ENCODE results near the gene MIB1.

The MIB1 gene

DNA sequence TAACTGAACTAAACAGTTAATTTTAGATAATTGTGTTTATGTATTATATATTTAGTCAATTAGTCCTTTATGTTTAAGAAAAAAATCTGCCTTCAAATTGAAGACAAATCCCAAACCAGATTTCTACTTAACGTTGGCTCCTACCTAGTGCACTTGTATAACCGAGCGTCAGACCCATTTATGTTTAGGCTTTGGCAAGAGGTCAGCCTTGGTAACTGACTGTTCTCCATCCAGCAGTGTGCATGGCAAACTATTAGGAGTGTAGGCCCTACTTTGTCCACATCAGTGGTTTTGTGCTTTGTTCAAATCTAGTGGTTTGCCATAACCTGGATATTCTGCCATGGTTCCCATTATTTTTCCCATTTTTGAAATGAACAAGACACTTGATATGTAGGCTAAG, 114.8 kb downstream of the MIB1 start:
- H3K4me1 ChIP-seq (ENCODE audit: control insufficient read depth, insufficient read depth, low read length), result no peaks in the 10 kb centered on the region
- H3K4me3 ChIP-seq (ENCODE audit: low read depth, low read length), result no peak overlapping the region
- H3K9me3 ChIP-seq (ENCODE audit: control insufficient read depth, insufficient read depth, low read depth, low read length), result no peaks in the 10 kb centered on the region
- no peak overlapping the region for H3K27ac ChIP-seq (ENCODE audit: extremely low read depth, low read depth, low read length)
- peaks cover 28 to 49% of the 10 kb centered on the region in 2 experiments for H3K36me3 ChIP-seq (ENCODE audit: control insufficient read depth in 2 of 2, insufficient read depth in 1 of 2, low read length in 2 of 2)
- no peak for TF ChIP-seq SP7 (tag by site-specific recombination; IDR thresholded peaks at IDR 0.05)
- TF ChIP-seq ZNF324 (tag by site-specific recombination; IDR thresholded peaks at IDR 0.05), result no peak
- TF ChIP-seq ZNF521 (tag by site-specific recombination; IDR thresholded peaks at IDR 0.05), result no peak
- TF ChIP-seq ZNF530 (tag by site-specific recombination; IDR thresholded peaks at IDR 0.05; ENCODE audit: low read depth), result no peak
- TF ChIP-seq ZNF292 (tag by site-specific recombination; IDR thresholded peaks at IDR 0.05; ENCODE audit: borderline replicate concordance, low read depth), result no peak
- no peak for TF ChIP-seq ZNF560 (tag by site-specific recombination; IDR thresholded peaks at IDR 0.05; ENCODE audit: borderline replicate concordance)
- no peak for TF ChIP-seq SCRT1 (tag by site-specific recombination; IDR thresholded peaks at IDR 0.05; ENCODE audit: borderline replicate concordance)
- TF ChIP-seq, protein P1, sequence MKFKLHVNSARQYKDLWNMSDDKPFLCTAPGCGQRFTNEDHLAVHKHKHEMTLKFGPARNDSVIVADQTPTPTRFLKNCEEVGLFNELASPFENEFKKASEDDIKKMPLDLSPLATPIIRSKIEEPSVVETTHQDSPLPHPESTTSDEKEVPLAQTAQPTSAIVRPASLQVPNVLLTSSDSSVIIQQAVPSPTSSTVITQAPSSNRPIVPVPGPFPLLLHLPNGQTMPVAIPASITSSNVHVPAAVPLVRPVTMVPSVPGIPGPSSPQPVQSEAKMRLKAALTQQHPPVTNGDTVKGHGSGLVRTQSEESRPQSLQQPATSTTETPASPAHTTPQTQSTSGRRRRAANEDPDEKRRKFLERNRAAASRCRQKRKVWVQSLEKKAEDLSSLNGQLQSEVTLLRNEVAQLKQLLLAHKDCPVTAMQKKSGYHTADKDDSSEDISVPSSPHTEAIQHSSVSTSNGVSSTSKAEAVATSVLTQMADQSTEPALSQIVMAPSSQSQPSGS (tag by site-specific recombination; IDR thresholded peaks at IDR 0.05; ENCODE audit: low read depth), result no peak
- TF ChIP-seq BCL11B (tag by site-specific recombination; IDR thresholded peaks at IDR 0.05; ENCODE audit: low read depth), result no peak
- no peak for TF ChIP-seq ZNF664 (tag by site-specific recombination; IDR thresholded peaks at IDR 0.05)
- ChIA-PET POLR2A (no interaction called here), CTCF (no interaction called here)

DNA sequence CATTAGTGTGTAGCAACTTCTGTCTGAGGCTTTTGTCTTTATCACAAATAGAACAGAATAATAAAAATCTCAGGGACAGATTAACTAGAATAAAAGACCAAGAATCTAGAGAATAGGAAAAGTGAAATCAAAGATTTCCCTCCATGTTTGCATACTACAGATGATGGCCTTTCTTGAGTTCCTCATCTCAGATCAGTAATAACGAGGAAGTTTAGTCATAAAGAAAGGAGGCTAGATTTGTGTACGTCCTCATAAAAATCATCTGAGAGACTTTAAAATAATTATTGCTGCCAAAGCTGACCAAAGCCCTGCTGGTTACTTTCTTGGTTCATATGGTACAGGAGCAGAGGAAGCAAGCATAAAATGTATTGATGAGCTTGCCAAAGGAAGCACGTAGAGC, 117.3 kb downstream of the MIB1 start:
- H3K27ac ChIP-seq (ENCODE audit: extremely low read depth, low read depth, low read length), result no peak overlapping the region
- ChIA-PET CTCF (no interaction called here), POLR2A (no interaction called here)
- H3K9me3 ChIP-seq (ENCODE audit: control insufficient read depth, insufficient read depth, low read depth, low read length), result no peaks in the 10 kb centered on the region
- peaks cover 40 to 61% of the 10 kb centered on the region in 2 experiments for H3K36me3 ChIP-seq (ENCODE audit: control insufficient read depth in 2 of 2, insufficient read depth in 1 of 2, low read length in 2 of 2)
- no peaks in the 10 kb centered on the region for H3K4me1 ChIP-seq (ENCODE audit: control insufficient read depth, insufficient read depth, low read length)
- H3K4me3 ChIP-seq (ENCODE audit: low read depth, low read length), result no peak overlapping the region
- TF ChIP-seq, protein P2, sequence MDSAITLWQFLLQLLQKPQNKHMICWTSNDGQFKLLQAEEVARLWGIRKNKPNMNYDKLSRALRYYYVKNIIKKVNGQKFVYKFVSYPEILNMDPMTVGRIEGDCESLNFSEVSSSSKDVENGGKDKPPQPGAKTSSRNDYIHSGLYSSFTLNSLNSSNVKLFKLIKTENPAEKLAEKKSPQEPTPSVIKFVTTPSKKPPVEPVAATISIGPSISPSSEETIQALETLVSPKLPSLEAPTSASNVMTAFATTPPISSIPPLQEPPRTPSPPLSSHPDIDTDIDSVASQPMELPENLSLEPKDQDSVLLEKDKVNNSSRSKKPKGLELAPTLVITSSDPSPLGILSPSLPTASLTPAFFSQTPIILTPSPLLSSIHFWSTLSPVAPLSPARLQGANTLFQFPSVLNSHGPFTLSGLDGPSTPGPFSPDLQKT (IDR thresholded peaks at IDR 0.05; ENCODE audit: borderline replicate concordance, low read depth, low read length), result no peak
- TF ChIP-seq ZNF776 (tag by site-specific recombination; IDR thresholded peaks at IDR 0.05; ENCODE audit: borderline replicate concordance), result no peak
- TF ChIP-seq RBAK (tag by site-specific recombination; IDR thresholded peaks at IDR 0.05), result no peak
- TF ChIP-seq IKZF3 (tag by site-specific recombination; IDR thresholded peaks at IDR 0.05), result no peak
- no peak for TF ChIP-seq PRDM1 (tag by site-specific recombination; IDR thresholded peaks at IDR 0.05)
- TF ChIP-seq ZNF19 (tag by site-specific recombination; IDR thresholded peaks at IDR 0.05; ENCODE audit: low read depth), result no peak
- no peak for TF ChIP-seq ZNF585B (tag by site-specific recombination; IDR thresholded peaks at IDR 0.05)
- TF ChIP-seq, protein P3, sequence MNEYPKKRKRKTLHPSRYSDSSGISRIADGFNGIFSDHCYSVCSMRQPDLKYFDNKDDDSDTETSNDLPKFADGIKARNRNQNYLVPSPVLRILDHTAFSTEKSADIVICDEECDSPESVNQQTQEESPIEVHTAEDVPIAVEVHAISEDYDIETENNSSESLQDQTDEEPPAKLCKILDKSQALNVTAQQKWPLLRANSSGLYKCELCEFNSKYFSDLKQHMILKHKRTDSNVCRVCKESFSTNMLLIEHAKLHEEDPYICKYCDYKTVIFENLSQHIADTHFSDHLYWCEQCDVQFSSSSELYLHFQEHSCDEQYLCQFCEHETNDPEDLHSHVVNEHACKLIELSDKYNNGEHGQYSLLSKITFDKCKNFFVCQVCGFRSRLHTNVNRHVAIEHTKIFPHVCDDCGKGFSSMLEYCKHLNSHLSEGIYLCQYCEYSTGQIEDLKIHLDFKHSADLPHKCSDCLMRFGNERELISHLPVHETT (tag by site-specific recombination; IDR thresholded peaks at IDR 0.05), result no peak
- no peak for TF ChIP-seq GLIS1 (tag by site-specific recombination; IDR thresholded peaks at IDR 0.05)
- TF ChIP-seq SALL2 (tag by site-specific recombination; IDR thresholded peaks at IDR 0.05; ENCODE audit: borderline replicate concordance), result no peak
- TF ChIP-seq ZIC2 (tag by site-specific recombination; IDR thresholded peaks at IDR 0.05), result no peak
- no peak for TF ChIP-seq ZNF560 (tag by site-specific recombination; IDR thresholded peaks at IDR 0.05; ENCODE audit: borderline replicate concordance)
- TF ChIP-seq ZNF202 (tag by site-specific recombination; IDR thresholded peaks at IDR 0.05; ENCODE audit: borderline replicate concordance), result no peak
- no peak for TF ChIP-seq ZNF626 (tag by site-specific recombination; IDR thresholded peaks at IDR 0.05)
- TF ChIP-seq ZNF561 (tag by site-specific recombination; IDR thresholded peaks at IDR 0.05; ENCODE audit: borderline replicate concordance), result no peak
- TF ChIP-seq ZNF670 (tag by site-specific recombination; IDR thresholded peaks at IDR 0.05; ENCODE audit: low read depth), result no peak
- TF ChIP-seq, protein P4, sequence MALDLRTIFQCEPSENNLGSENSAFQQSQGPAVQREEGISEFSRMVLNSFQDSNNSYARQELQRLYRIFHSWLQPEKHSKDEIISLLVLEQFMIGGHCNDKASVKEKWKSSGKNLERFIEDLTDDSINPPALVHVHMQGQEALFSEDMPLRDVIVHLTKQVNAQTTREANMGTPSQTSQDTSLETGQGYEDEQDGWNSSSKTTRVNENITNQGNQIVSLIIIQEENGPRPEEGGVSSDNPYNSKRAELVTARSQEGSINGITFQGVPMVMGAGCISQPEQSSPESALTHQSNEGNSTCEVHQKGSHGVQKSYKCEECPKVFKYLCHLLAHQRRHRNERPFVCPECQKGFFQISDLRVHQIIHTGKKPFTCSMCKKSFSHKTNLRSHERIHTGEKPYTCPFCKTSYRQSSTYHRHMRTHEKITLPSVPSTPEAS (tag by site-specific recombination; IDR thresholded peaks at IDR 0.05), result no peak
- TF ChIP-seq, protein P5, sequence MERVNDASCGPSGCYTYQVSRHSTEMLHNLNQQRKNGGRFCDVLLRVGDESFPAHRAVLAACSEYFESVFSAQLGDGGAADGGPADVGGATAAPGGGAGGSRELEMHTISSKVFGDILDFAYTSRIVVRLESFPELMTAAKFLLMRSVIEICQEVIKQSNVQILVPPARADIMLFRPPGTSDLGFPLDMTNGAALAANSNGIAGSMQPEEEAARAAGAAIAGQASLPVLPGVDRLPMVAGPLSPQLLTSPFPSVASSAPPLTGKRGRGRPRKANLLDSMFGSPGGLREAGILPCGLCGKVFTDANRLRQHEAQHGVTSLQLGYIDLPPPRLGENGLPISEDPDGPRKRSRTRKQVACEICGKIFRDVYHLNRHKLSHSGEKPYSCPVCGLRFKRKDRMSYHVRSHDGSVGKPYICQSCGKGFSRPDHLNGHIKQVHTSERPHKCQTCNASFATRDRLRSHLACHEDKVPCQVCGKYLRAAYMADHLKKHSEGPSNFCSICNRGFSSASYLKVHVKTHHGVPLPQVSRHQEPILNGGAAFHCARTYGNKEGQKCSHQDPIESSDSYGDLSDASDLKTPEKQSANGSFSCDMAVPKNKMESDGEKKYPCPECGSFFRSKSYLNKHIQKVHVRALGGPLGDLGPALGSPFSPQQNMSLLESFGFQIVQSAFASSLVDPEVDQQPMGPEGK (tag by site-specific recombination; IDR thresholded peaks at IDR 0.05), result no peak
- TF ChIP-seq, protein P6, sequence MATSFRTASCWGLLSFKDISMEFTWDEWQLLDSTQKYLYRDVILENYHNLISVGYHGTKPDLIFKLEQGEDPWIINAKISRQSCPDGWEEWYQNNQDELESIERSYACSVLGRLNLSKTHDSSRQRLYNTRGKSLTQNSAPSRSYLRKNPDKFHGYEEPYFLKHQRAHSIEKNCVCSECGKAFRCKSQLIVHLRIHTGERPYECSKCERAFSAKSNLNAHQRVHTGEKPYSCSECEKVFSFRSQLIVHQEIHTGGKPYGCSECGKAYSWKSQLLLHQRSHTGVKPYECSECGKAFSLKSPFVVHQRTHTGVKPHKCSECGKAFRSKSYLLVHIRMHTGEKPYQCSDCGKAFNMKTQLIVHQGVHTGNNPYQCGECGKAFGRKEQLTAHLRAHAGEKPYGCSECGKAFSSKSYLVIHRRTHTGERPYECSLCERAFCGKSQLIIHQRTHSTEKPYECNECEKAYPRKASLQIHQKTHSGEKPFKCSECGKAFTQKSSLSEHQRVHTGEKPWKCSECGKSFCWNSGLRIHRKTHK (tag by site-specific recombination; IDR thresholded peaks at IDR 0.05), result no peak

Data from HEK293 (cell line).